Liver (tissue), 9 donors: ENCODE results near the gene PCCB. TPM values are rescaled to one million over a fixed set of nuclear protein-coding genes. Genes with fewer than 3 reads are reported as not detected.

ENCODE experiments used
- DNase-seq: peaks from one replicate; pipeline ENCODE4 v3.0.0-alpha.2; 2017; ENCODE audit warnings: low spot score
- H3K27ac ChIP-seq, 2 donors: one replicate each; pipeline ENCODE4 v1.7.0; 2013; ENCODE audit warnings: inconsistent platforms in 2 of 2, low read length in 2 of 2, control low read depth in 1 of 2, low read depth in 1 of 2, mild to moderate bottlenecking in 1 of 2
- H3K27me3 ChIP-seq, 4 donors: one replicate each; pipeline versions ENCODE4 v1.6.1 to v1.7.0; 2013; ENCODE audit warnings: low read length in 3 of 4, inconsistent platforms in 1 of 4, mild to moderate bottlenecking in 1 of 4, moderate library complexity in 1 of 4; ENCODE audit not compliant: control insufficient read depth in 4 of 4, insufficient read depth in 4 of 4
- H3K36me3 ChIP-seq, 4 donors: one replicate each; pipeline versions ENCODE4 v1.6.1 to v1.7.0; 2013; ENCODE audit warnings: low read length in 3 of 4, mild to moderate bottlenecking in 3 of 4, low read depth in 1 of 4, moderate library complexity in 1 of 4; ENCODE audit not compliant: control insufficient read depth in 4 of 4, insufficient read depth in 3 of 4
- H3K4me1 ChIP-seq, 4 donors: one replicate each; pipeline versions ENCODE4 v1.6.1 to v1.7.0; 2013; ENCODE audit warnings: low read length in 3 of 4, mild to moderate bottlenecking in 3 of 4, moderate library complexity in 1 of 4; ENCODE audit not compliant: control insufficient read depth in 4 of 4, insufficient read depth in 4 of 4
- H3K4me3 ChIP-seq, 3 donors: one replicate each; pipeline versions ENCODE4 v1.6.1 to v1.7.0; 2013; ENCODE audit warnings: low read length in 3 of 3, control low read depth in 1 of 3, low read depth in 1 of 3, mild to moderate bottlenecking in 1 of 3
- H3K9ac ChIP-seq, 2 donors: one replicate each; pipeline ENCODE4 v1.7.0; 2013; ENCODE audit warnings: low read length in 2 of 2, mild to moderate bottlenecking in 2 of 2, moderate library complexity in 2 of 2, control low read depth in 1 of 2, low read depth in 1 of 2
- H3K9me3 ChIP-seq, 4 donors: one replicate each; pipeline versions ENCODE4 v1.6.1 to v1.7.0; 2013; ENCODE audit warnings: low read length in 3 of 4; ENCODE audit not compliant: control insufficient read depth in 4 of 4
- EGR1 ChIP-seq, 2 donors: IDR thresholded peaks; 2 replicates each; pipeline ENCODE4 v1.6.1; 2016 to 2018; ENCODE audit warnings: antibody characterized with exemption in 2 of 2, low read depth in 2 of 2
- FOXA1 ChIP-seq: IDR thresholded peaks from 2 replicates; pipeline ENCODE4 v1.6.1; 2016; ENCODE audit warnings: antibody characterized with exemption
- FOXA2 ChIP-seq: IDR thresholded peaks from 2 replicates; pipeline ENCODE4 v1.6.1; 2016; ENCODE audit warnings: antibody characterized with exemption
- GABPA ChIP-seq, 2 donors: IDR thresholded peaks in 1 of 2; conservative IDR thresholded peaks in 1 of 2; 2 replicates each; pipeline ENCODE4 v1.6.1; 2016; ENCODE audit warnings: antibody characterized with exemption in 2 of 2, mild to moderate bottlenecking in 1 of 2, moderate library complexity in 1 of 2
- HNF4A ChIP-seq, 2 donors: conservative IDR thresholded peaks; 2 replicates each; pipeline ENCODE4 v1.6.1; 2016; ENCODE audit warnings: antibody characterized with exemption in 2 of 2, mild to moderate bottlenecking in 2 of 2
- HNF4G ChIP-seq: IDR thresholded peaks from 2 replicates; pipeline ENCODE4 v1.6.1; 2016; ENCODE audit warnings: antibody characterized with exemption
- JUND ChIP-seq, 2 donors: IDR thresholded peaks; 2 replicates each; pipeline ENCODE4 v1.6.1; 2016; ENCODE audit warnings: antibody characterized with exemption in 2 of 2
- NR2F2 ChIP-seq: IDR thresholded peaks from 2 replicates; pipeline ENCODE4 v1.6.1; 2016; ENCODE audit warnings: antibody characterized with exemption
- RAD21 ChIP-seq, 2 donors: IDR thresholded peaks; 2 replicates each; pipeline ENCODE4 v1.6.1; 2016; ENCODE audit warnings: antibody characterized with exemption in 2 of 2, mild to moderate bottlenecking in 2 of 2
- RXRA ChIP-seq, 2 donors: IDR thresholded peaks; 2 replicates each; pipeline ENCODE4 v1.6.1; 2017 to 2018; ENCODE audit warnings: antibody characterized with exemption in 2 of 2, mild to moderate bottlenecking in 1 of 2
- SP1 ChIP-seq: IDR thresholded peaks from 2 replicates; pipeline ENCODE4 v1.6.1; 2018; ENCODE audit warnings: antibody characterized with exemption, mild to moderate bottlenecking
- TAF1 ChIP-seq: conservative IDR thresholded peaks from 2 replicates; pipeline ENCODE4 v1.6.1; 2016; ENCODE audit warnings: antibody characterized with exemption, mild to moderate bottlenecking
- YY1 ChIP-seq: IDR thresholded peaks from 2 replicates; pipeline ENCODE4 v1.6.1; 2016; ENCODE audit warnings: antibody characterized with exemption, mild to moderate bottlenecking
- polyA plus RNA-seq, 2 donors: library from polyadenylated mRNA; stranded (reverse) in 1 of 2; unstranded in 1 of 2; fragments of 200-250 nt in 1 of 2; fragments of >200 nt in 1 of 2; fragmentation: Nextera tagmentation in 1 of 2; extraction: Ambion mirVana in 1 of 2; gene quantifications; one replicate each; pipeline versions ENCODE4 v1.2.1 to v1.2.3, GENCODE V29; 2013 to 2015
- total RNA-seq, 2 donors: library from RNA; depleted of rRNA; stranded (reverse); fragments of >200 nt; gene quantifications; one replicate each; pipeline ENCODE4 v1.2.3, GENCODE V29; 2014
- TF ChIP-seq, protein P1 (sequence below): IDR thresholded peaks from 2 replicates; pipeline ENCODE4 v1.6.1; 2016; ENCODE audit warnings: antibody characterized with exemption
- TF ChIP-seq, protein P2 (sequence below): fragments of 150-350 bp; IDR thresholded peaks from 2 replicates; pipeline ENCODE4 v1.5.1; 2017; ENCODE audit warnings: improper control_type of control experiment, low read depth, low read length; ENCODE audit not compliant: missing input control
- TF ChIP-seq, protein P3 (sequence below): IDR thresholded peaks from 2 replicates; pipeline ENCODE4 v1.6.1; 2016; ENCODE audit warnings: antibody characterized with exemption
- TF ChIP-seq, protein P4 (sequence below): IDR thresholded peaks from 2 replicates; pipeline ENCODE4 v1.6.1; 2016; ENCODE audit warnings: antibody characterized with exemption, mild to moderate bottlenecking
- TF ChIP-seq, protein P5 (sequence below): IDR thresholded peaks from 2 replicates; pipeline ENCODE4 v1.6.1; 2016; ENCODE audit warnings: antibody characterized with exemption
- donor health status: healthy.
- donor health status: healthy.
- donor health status: healthy.
- donor health status: healthy.
- donor health status: healthy.

Gene PCCB
- total and polyA plus RNA-seq, 4 donors = 72.8 to 120 (median 95.0) TPM

DNA sequence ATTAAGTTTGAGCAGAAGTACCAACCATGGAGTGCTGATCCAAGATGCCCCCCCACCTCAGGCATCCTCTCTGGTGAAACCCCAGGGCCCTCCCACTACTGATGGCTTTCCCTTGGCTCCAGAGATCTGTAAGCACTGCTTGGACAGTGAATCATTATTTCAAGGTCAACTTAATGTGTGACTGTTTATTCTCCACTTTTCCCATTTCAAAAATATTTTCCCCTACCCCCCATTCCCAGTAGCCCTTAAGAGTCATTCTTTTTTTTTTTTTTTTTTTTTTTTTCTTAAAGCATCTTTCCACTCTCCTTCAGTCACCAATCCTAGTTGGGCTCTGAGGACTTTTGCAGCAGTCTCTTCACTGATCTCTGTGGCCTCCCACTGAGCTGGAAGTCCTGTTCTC, 82.6 kb downstream of the PCCB start:
- no peak overlapping the region for H3K27ac ChIP-seq
- TF ChIP-seq EGR1 (IDR thresholded peaks at IDR 0.05; ENCODE audit: low read depth in 2 of 2) (no peak), SP1 (no peak), HNF4A (conservative IDR thresholded peaks at IDR 0.05) (no peak), GABPA (IDR thresholded peaks at IDR 0.05 in 1 of 2, conservative IDR thresholded peaks at IDR 0.05 in 1 of 2) (no peak), FOXA2 (no peak), HNF4G (no peak), NR2F2 (no peak), FOXA1 (no peak), YY1 (no peak), JUND (IDR thresholded peaks at IDR 0.05) (no peak), RXRA (IDR thresholded peaks at IDR 0.05) (no peak), RAD21 (IDR thresholded peaks at IDR 0.05) (no peak), TAF1 (no peak)
- TF ChIP-seq, protein P1, sequence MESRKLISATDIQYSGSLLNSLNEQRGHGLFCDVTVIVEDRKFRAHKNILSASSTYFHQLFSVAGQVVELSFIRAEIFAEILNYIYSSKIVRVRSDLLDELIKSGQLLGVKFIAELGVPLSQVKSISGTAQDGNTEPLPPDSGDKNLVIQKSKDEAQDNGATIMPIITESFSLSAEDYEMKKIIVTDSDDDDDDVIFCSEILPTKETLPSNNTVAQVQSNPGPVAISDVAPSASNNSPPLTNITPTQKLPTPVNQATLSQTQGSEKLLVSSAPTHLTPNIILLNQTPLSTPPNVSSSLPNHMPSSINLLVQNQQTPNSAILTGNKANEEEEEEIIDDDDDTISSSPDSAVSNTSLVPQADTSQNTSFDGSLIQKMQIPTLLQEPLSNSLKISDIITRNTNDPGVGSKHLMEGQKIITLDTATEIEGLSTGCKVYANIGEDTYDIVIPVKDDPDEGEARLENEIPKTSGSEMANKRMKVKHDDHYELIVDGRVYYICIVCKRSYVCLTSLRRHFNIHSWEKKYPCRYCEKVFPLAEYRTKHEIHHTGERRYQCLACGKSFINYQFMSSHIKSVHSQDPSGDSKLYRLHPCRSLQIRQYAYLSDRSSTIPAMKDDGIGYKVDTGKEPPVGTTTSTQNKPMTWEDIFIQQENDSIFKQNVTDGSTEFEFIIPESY = no peak
- TF ChIP-seq, protein P2, sequence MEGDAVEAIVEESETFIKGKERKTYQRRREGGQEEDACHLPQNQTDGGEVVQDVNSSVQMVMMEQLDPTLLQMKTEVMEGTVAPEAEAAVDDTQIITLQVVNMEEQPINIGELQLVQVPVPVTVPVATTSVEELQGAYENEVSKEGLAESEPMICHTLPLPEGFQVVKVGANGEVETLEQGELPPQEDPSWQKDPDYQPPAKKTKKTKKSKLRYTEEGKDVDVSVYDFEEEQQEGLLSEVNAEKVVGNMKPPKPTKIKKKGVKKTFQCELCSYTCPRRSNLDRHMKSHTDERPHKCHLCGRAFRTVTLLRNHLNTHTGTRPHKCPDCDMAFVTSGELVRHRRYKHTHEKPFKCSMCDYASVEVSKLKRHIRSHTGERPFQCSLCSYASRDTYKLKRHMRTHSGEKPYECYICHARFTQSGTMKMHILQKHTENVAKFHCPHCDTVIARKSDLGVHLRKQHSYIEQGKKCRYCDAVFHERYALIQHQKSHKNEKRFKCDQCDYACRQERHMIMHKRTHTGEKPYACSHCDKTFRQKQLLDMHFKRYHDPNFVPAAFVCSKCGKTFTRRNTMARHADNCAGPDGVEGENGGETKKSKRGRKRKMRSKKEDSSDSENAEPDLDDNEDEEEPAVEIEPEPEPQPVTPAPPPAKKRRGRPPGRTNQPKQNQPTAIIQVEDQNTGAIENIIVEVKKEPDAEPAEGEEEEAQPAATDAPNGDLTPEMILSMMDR = no peak
- TF ChIP-seq, protein P3, sequence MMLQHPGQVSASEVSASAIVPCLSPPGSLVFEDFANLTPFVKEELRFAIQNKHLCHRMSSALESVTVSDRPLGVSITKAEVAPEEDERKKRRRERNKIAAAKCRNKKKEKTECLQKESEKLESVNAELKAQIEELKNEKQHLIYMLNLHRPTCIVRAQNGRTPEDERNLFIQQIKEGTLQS = no peak
- TF ChIP-seq, protein P4, sequence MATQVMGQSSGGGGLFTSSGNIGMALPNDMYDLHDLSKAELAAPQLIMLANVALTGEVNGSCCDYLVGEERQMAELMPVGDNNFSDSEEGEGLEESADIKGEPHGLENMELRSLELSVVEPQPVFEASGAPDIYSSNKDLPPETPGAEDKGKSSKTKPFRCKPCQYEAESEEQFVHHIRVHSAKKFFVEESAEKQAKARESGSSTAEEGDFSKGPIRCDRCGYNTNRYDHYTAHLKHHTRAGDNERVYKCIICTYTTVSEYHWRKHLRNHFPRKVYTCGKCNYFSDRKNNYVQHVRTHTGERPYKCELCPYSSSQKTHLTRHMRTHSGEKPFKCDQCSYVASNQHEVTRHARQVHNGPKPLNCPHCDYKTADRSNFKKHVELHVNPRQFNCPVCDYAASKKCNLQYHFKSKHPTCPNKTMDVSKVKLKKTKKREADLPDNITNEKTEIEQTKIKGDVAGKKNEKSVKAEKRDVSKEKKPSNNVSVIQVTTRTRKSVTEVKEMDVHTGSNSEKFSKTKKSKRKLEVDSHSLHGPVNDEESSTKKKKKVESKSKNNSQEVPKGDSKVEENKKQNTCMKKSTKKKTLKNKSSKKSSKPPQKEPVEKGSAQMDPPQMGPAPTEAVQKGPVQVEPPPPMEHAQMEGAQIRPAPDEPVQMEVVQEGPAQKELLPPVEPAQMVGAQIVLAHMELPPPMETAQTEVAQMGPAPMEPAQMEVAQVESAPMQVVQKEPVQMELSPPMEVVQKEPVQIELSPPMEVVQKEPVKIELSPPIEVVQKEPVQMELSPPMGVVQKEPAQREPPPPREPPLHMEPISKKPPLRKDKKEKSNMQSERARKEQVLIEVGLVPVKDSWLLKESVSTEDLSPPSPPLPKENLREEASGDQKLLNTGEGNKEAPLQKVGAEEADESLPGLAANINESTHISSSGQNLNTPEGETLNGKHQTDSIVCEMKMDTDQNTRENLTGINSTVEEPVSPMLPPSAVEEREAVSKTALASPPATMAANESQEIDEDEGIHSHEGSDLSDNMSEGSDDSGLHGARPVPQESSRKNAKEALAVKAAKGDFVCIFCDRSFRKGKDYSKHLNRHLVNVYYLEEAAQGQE = no peak
- TF ChIP-seq, protein P5, sequence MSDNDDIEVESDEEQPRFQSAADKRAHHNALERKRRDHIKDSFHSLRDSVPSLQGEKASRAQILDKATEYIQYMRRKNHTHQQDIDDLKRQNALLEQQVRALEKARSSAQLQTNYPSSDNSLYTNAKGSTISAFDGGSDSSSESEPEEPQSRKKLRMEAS = no peak
- H3K4me3 ChIP-seq = no peak overlapping the region
- H3K9ac ChIP-seq = no peak overlapping the region
- H3K36me3 ChIP-seq = peaks cover 8 to 48% (median 33%) of the 10 kb centered on the region in 4 donors
- no peak for DNase-seq
- no peaks in the 10 kb centered on the region for H3K27me3 ChIP-seq
- no peaks in the 10 kb centered on the region for H3K4me1 ChIP-seq
- H3K9me3 ChIP-seq = no peaks in the 10 kb centered on the region
